HepG2 (cell line): ENCODE data around the gene SPRY1. TPM values are rescaled to one million over a fixed set of nuclear protein-coding genes. Genes with fewer than 3 reads are reported as not detected.

ENCODE experiments used
- ATAC-seq: fragments of 200-7000 bp; cut with Tn5 transposase; 3 replicates; pipeline ENCODE4 v1.9.1; 2020; ENCODE audit warnings: mild to moderate bottlenecking, moderate library complexity
- BruUV-seq: library from RNA; stranded (reverse); fragments of 400-500 nt; replicated peaks from 2 replicates; lab custom pipeline; 2021; lab: Mats Ljungman, UMichigan
- CTCF ChIA-PET: fragments of 300-600 bp; formaldehyde crosslinking; extraction: SDS; loops from one replicate; lab custom pipeline; 2021; ENCODE audit warnings: low total read pairs, inconsistent platforms, low intra/inter-chr PET ratio; lab: Yijun Ruan, JAX
- POLR2A ChIA-PET: fragments of 350-600 bp; sonication (Branson Sonifier 250); formaldehyde crosslinking; loops from one replicate; lab custom pipeline; 2020; ENCODE audit warnings: antibody characterized with exemption, inconsistent platforms; lab: Yijun Ruan, JAX
- DNase-seq: peaks from one replicate; pipeline ENCODE4 v3.0.0-alpha.2; 2015; ENCODE audit warnings: low spot score
- FAIRE-seq: peaks from 3 replicates; lab custom pipeline; 2011; peaks lifted over from hg19 to GRCh38; lab: Jason Lieb, UNC
- H2AFZ ChIP-seq: one replicate; pipeline ENCODE4 v1.6.1; 2011; ENCODE audit warnings: low read length, inconsistent platforms
- H3K27ac ChIP-seq: fragments of 300-600 bp; 3 replicates; pipeline ENCODE4 v1.8.0; 2011; ENCODE audit warnings: mixed run types, mild to moderate bottlenecking, mixed read lengths, low read length, inconsistent platforms; ENCODE audit not compliant: insufficient read depth; ENCODE audit errors: extremely low read length
- H3K27me3 ChIP-seq, 2 experiments: fragments of 200-600 bp in 1 of 2; 2 replicates in 1 of 2; 3 replicates in 1 of 2; pipeline versions ENCODE4 v1.6.0 to v1.8.0; 2011; ENCODE audit warnings: low read length in 2 of 2, mild to moderate bottlenecking in 2 of 2, moderate library complexity in 2 of 2, inconsistent platforms in 1 of 2; ENCODE audit not compliant: insufficient read depth in 2 of 2, control insufficient read depth in 1 of 2
- H3K36me3 ChIP-seq, 2 experiments: fragments of 200-600 bp in 1 of 2; replicated peaks in 1 of 2; 2 replicates in 1 of 2; 3 replicates in 1 of 2; pipeline versions ENCODE4 v1.5.1 to v1.8.0; 2011; ENCODE audit warnings: low read length in 2 of 2, inconsistent platforms in 1 of 2; ENCODE audit not compliant: insufficient read depth in 2 of 2, control insufficient read depth in 1 of 2
- H3K4me1 ChIP-seq: 2 replicates; pipeline ENCODE4 v1.5.1; 2012; ENCODE audit warnings: low read length, inconsistent platforms; ENCODE audit not compliant: insufficient read depth
- H3K4me2 ChIP-seq: 2 replicates; pipeline ENCODE4 v1.6.0; 2011; ENCODE audit warnings: low read depth, low read length, inconsistent platforms
- H3K4me3 ChIP-seq, 3 experiments: fragments of 200-600 bp in 1 of 3; sonication (generic), shearing (Covaris generic) in 1 of 3; replicated peaks in 1 of 3; 2 replicates each; pipeline ENCODE4 v1.5.1; 2011 to 2016; ENCODE audit warnings: low read length in 3 of 3, inconsistent platforms in 2 of 3, low read depth in 2 of 3, mild to moderate bottlenecking in 2 of 3, control low read depth in 1 of 3, mixed read lengths in 1 of 3; ENCODE audit not compliant: insufficient read depth in 1 of 3
- H3K79me2 ChIP-seq: one replicate; pipeline ENCODE4 v1.6.1; 2011; ENCODE audit warnings: low read length, inconsistent platforms; ENCODE audit not compliant: insufficient read depth
- H3K9ac ChIP-seq: 2 replicates; pipeline ENCODE4 v1.6.0; 2011; ENCODE audit warnings: mild to moderate bottlenecking, low read depth, low read length, inconsistent platforms; ENCODE audit not compliant: insufficient read depth
- H3K9me3 ChIP-seq: 2 replicates; pipeline ENCODE4 v1.5.1; 2012; ENCODE audit warnings: mild to moderate bottlenecking, low read length
- H4K20me1 ChIP-seq: 2 replicates; pipeline ENCODE4 v1.6.0; 2011; ENCODE audit warnings: inconsistent platforms, mild to moderate bottlenecking, low read length, moderate library complexity; ENCODE audit not compliant: insufficient read depth
- ARID5B ChIP-seq: IDR thresholded peaks from 2 replicates; pipeline ENCODE4 v1.4.0; 2020; ENCODE audit warnings: mild to moderate bottlenecking, missing genetic modification reagents
- BORCS8-MEF2B ChIP-seq: sonication (generic); formaldehyde crosslinking; IDR thresholded peaks from 2 replicates; pipeline ENCODE4 v1.8.0; 2022; ENCODE audit warnings: mild to moderate bottlenecking, missing genetic modification reagents
- ETV6 ChIP-seq: sonication (generic); formaldehyde crosslinking; conservative IDR thresholded peaks from 2 replicates; pipeline ENCODE4 v1.4.0; 2020; ENCODE audit warnings: missing genetic modification reagents
- FOXO1 ChIP-seq: sonication (generic); formaldehyde crosslinking; IDR thresholded peaks from 2 replicates; pipeline ENCODE4 v1.4.0; 2020; ENCODE audit warnings: missing genetic modification reagents
- KDM4B ChIP-seq: sonication (generic); formaldehyde crosslinking; IDR thresholded peaks from 2 replicates; pipeline ENCODE4 v1.4.0; 2020; ENCODE audit warnings: missing genetic modification reagents
- KLF13 ChIP-seq: sonication (generic); formaldehyde crosslinking; IDR thresholded peaks from 2 replicates; pipeline ENCODE4 v1.4.0; 2020; ENCODE audit warnings: mild to moderate bottlenecking, missing genetic modification reagents
- KLF15 ChIP-seq: sonication (generic); formaldehyde crosslinking; IDR thresholded peaks from 2 replicates; pipeline ENCODE4 v1.8.1; 2023; ENCODE audit warnings: borderline replicate concordance, mild to moderate bottlenecking, inconsistent platforms, missing genetic modification reagents, mixed read lengths
- NFIC ChIP-seq: IDR thresholded peaks from 2 replicates; pipeline ENCODE4 v1.6.1; 2012; ENCODE audit warnings: mild to moderate bottlenecking, low read length, inconsistent platforms
- RBM39 ChIP-seq: fragments of 200-400 bp; formaldehyde crosslinking; IDR thresholded peaks from one replicate; pipeline ENCODE4 v1.6.1; 2018; ENCODE audit warnings: antibody characterized with exemption, mild to moderate bottlenecking, low read depth, low read length; ENCODE audit not compliant: poor library complexity, severe bottlenecking
- SIX1 ChIP-seq: sonication (generic); formaldehyde crosslinking; IDR thresholded peaks from 2 replicates; pipeline ENCODE4 v1.4.0; 2020; ENCODE audit warnings: missing genetic modification reagents, borderline replicate concordance
- SMARCC2 ChIP-seq: fragments of 450-650 bp; IDR thresholded peaks from 2 replicates; pipeline ENCODE4 v1.6.1; 2017; ENCODE audit warnings: antibody characterized with exemption, mild to moderate bottlenecking
- SMARCE1 ChIP-seq: fragments of 450-650 bp; IDR thresholded peaks from 2 replicates; pipeline ENCODE4 v1.6.1; 2017; ENCODE audit warnings: borderline replicate concordance
- TRIM24 ChIP-seq: sonication (generic); formaldehyde crosslinking; IDR thresholded peaks from 2 replicates; pipeline ENCODE4 v1.8.0; 2022; ENCODE audit warnings: mild to moderate bottlenecking, missing genetic modification reagents
- ZNF572 ChIP-seq: sonication (generic); formaldehyde crosslinking; IDR thresholded peaks from 2 replicates; pipeline ENCODE4 v1.5.1; 2020; ENCODE audit warnings: mild to moderate bottlenecking, missing genetic modification reagents
- ZNF574 ChIP-seq: sonication (generic); formaldehyde crosslinking; IDR thresholded peaks from 2 replicates; pipeline ENCODE4 v1.4.0; 2020; ENCODE audit warnings: missing genetic modification reagents
- ZNF704 ChIP-seq: sonication (generic); formaldehyde crosslinking; IDR thresholded peaks from 2 replicates; pipeline ENCODE4 v1.8.1; 2023; ENCODE audit warnings: mild to moderate bottlenecking, inconsistent platforms, moderate library complexity, missing genetic modification reagents, borderline replicate concordance
- WGBS: methylation state at CpG from one replicate; pipeline ENCODE4 v1.1.6; 2017; ENCODE audit warnings: low lambda C conversion rate; 5-methylcytosine and 5-hydroxymethylcytosine counted together
- in situ Hi-C: cut with HindIII; loops from 2 replicates; pipeline ENCODE4 v1.10.0; 2017; ENCODE audit warnings: low pct_unique_long_range_greater_than_20kb; ENCODE audit not compliant: extremely low pct_ligation_motif_present
- intact Hi-C: fragments of 100-400 bp; cut with micrococcal nuclease; formaldehyde crosslinking; loops from one replicate; pipeline ENCODE4 v1.10.0; 2022; ENCODE audit not compliant: unreplicated experiment
- polyA plus RNA-seq, 8 experiments: library from polyadenylated mRNA; depleted of rRNA in 3 of 8; stranded (reverse) in 7 of 8; unstranded in 1 of 8; fragments of >200 nt; fragmentation: Illumina TruSeq in 4 of 8; extraction: Trizol in 4 of 8; gene quantifications; 2 replicates each; pipeline versions ENCODE4 v1.2.1 to v1.2.3, GENCODE V29; 2011 to 2016; ENCODE audit warnings: low read depth in 4 of 8, missing spikeins in 1 of 8, mixed read lengths in 1 of 8; ENCODE audit not compliant: insufficient read depth in 1 of 8
- total RNA-seq, 5 experiments: library from RNA; depleted of rRNA; stranded (reverse); fragments of >200 nt; fragmentation: Illumina TruSeq; extraction: Trizol; gene quantifications; 2 replicates each; pipeline ENCODE4 v1.2.3, GENCODE V29; 2016; ENCODE audit warnings: low read depth in 1 of 5
- TF ChIP-seq, protein P1 (sequence below): sonication (generic); formaldehyde crosslinking; IDR thresholded peaks from 2 replicates; pipeline ENCODE4 v1.5.0; 2020; ENCODE audit warnings: missing genetic modification reagents

Gene SPRY1
- total and polyA plus RNA-seq, 2 of the 13 experiments (the other 11 are each of a cell fraction or from before 2014, with no cell fraction given), result 24.7 to 33.4 TPM

DNA sequence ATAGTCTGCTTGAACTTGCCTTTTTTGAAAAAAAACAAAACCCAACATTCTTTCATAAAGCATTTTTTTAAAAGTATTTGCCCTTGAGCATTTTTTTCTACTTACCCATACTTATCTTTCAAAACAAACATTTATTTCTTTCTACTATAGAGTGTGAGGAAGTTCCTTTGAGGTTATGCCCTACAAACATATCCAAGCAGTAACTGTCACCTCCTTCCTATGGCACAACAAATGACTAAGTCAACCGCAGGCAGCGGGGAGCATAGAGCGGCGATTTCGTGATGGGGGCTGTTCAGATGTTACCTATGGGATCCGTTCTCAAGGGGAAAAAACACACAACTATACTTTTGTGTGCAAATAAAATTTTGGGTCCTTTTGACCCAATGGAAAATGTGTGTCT, 19.4 kb downstream of the SPRY1 start:
- Histone ChIP-seq H4K20me1 (no peaks in the 10 kb centered on the region), H3K4me1 (peaks cover 97% of the 10 kb centered on the region), H3K27me3 (no peaks in the 10 kb centered on the region), H3K36me3 (no peaks in the 10 kb centered on the region), H3K27ac (peak overlapping the region; percentile 45), H3K4me2 (peak overlapping the region; percentile 63), H3K9me3 (no peaks in the 10 kb centered on the region), H3K9ac (no peak overlapping the region), H3K4me3 (no peak overlapping the region; a peak in 1 of 6 replicates), H2AFZ (no peak overlapping the region), H3K79me2 (peaks cover 5% of the 10 kb centered on the region)
- FAIRE-seq (no peak), ATAC-seq (peak; percentile 55), DNase-seq (peak; percentile 82)
- 23% methylated on average over 6 of the region's 6 CpGs for WGBS
- POLR2A ChIA-PET, result no interaction called here
- intact Hi-C loops (loop anchor here (1.0 to 5.0 kb wide), 2 partner anchors 12 to 141 kb away; no protein-coding TSS in a partner anchor), in situ Hi-C loops (no loop called here)
- BruUV-seq, result no TSS peak
- CTCF ChIA-PET, result no interaction called here
- TF ChIP-seq ZNF574 (CRISPR knock-in tag), result peak; percentile 30; the same call in 1 of the 2 replicates
- TF ChIP-seq SMARCC2, result no peak
- no peak for TF ChIP-seq KLF13 (CRISPR knock-in tag)
- TF ChIP-seq, protein P1, sequence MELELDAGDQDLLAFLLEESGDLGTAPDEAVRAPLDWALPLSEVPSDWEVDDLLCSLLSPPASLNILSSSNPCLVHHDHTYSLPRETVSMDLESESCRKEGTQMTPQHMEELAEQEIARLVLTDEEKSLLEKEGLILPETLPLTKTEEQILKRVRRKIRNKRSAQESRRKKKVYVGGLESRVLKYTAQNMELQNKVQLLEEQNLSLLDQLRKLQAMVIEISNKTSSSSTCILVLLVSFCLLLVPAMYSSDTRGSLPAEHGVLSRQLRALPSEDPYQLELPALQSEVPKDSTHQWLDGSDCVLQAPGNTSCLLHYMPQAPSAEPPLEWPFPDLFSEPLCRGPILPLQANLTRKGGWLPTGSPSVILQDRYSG (CRISPR knock-in tag), result no peak
- TF ChIP-seq FOXO1 (CRISPR knock-in tag), result peak; percentile 67; the same call in 1 of the 2 replicates
- no peak for TF ChIP-seq SMARCE1
- TF ChIP-seq ZNF572 (CRISPR knock-in tag), result no peak
- TF ChIP-seq KLF15 (CRISPR knock-in tag), result no peak
- TF ChIP-seq NFIC, result peak; percentile 92; the same call in 1 of the 2 replicates
- peak; percentile 90 for TF ChIP-seq ARID5B (CRISPR knock-in tag)
- TF ChIP-seq BORCS8-MEF2B, result no peak
- TF ChIP-seq ZNF704, result no peak
- peak; percentile 74; the same call in 1 of the 2 replicates for TF ChIP-seq SIX1 (CRISPR knock-in tag)
- no peak for TF ChIP-seq ETV6 (CRISPR knock-in tag)
- TF ChIP-seq TRIM24 (CRISPR knock-in tag), result no peak
- no peak for TF ChIP-seq RBM39
- no peak for TF ChIP-seq KDM4B
